ENCODE results near the gene OR4D1.
"Not testable (repeated sequence)": the region's sequence is repeated elsewhere in the genome, so short reads cannot be mapped to it uniquely, and the experiment has no call there.

OR4D1 gene

GRCh38 chr17:58147930-58148434 is at the start of gene OR4D1:
OR4D1 (plus strand) TSS chr17:58148384; CDS start chr17:58155154, 6,770 bp downstream.
- DNase-seq: no peak

DNA sequence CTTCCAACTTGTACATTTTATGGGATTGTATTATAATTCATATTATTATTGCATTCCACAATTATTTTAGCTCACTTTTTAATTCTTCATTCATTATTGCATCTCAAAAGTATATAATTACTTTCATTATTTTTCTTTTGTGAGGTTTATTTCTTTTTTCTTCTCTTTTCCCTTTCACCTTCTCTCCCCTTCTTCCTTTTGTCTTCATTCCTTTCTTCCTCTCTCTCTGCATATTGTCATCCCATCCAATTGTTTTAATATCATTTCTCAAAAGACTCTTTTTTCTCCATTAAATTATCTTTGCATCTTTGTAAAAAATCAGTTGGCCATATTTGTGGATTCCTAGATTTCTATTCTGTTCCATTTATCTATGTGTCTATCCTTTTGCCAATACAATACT is 47.7 kb upstream of the OR4D1 start:
- no peak for DNase-seq

DNA sequence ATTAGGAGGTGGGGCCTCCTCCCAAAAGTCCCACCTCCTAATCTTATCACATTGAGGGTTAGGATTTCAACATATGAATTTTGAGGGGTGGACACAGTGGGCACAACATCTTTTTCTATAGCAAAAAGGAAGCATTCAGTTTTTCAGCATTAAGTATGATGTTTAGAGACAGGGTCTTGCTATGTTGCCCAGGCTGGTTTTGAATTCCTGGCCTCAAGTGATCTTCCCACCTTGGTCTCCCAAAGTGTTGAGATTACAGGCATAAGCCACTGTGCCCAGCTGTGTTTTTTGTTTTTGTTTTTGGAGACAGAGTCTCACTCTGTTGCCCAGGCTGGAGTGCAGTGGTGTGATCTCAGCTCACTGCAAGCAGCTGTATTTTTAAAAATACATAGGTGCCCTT is 46.3 kb upstream of the OR4D1 start:
- not testable (repeated sequence) for DNase-seq

DNA sequence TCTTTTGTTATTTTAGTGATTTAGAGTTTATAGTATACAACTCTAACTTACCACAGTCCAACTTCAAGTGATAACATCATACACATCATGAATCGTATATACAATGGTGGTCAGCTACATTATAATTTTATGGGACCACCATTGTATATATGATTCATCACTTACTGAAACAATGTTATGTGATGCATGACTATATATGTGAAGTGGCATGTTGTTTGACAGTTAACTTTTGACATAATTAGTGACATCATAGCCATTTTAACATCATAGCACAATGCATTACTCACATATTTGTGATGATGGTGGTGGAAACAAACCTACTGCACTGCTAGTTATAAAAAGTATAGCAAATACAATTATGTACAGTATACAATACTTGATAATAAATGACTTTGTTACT is 43.1 kb upstream of the OR4D1 start:
- no peak for DNase-seq

GRCh38 chr17:58107306-58107705 is 40.9 kb upstream of the OR4D1 start:
- DNase-seq: no peak

DNA sequence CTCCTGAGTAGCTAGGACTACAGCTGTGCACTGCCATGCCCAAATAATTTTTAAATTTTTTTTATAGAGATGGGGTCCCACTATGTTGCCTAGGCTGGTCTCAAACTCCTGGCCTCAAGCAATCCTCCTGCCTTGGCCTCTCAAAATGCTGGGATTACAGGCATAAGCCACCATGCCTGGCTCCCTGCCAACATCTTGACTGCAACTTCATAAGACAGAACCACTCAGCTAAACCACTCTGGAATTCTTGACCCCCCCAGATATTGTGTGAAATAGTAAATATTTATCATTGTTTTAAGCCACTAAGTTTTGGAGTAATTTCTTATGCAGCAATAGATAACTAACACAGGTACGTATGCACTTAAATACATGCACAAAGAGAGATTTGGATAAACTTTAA is 39.0 kb upstream of the OR4D1 start:
- no peak for DNase-seq

GRCh38 chr17:58110012-58110411 is 38.2 kb upstream of the OR4D1 start:
- DNase-seq: no peak

DNA sequence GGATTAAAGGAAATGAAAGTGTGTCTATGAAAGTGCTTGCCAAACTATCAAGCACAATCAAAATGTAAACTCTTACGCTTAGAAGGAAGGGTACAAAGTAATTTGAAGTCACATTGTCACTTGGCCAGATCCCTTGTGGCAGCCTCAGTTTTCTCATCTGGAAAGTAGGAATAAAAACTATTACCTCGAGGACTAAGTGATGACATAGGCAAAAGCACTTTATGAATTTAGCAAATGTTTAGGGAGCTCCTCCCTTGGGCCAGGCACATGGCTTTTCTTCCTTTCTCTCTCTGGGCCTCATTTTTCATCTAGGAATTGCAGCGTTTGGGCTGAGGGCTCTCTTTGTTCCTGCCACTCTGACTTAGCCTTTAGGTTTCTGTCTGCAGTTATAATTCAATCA is 36.5 kb upstream of the OR4D1 start:
- DNase-seq: no peak

GRCh38 chr17:58112970-58113631 is 35.1 kb upstream of the OR4D1 start:
- DNase-seq: peak; percentile 87

GRCh38 chr17:58113947-58114346 is 34.2 kb upstream of the OR4D1 start:
- no peak for DNase-seq

GRCh38 chr17:58117382-58117781 is 30.8 kb upstream of the OR4D1 start:
- no peak for DNase-seq

- no peak for DNase-seq
Measured at GRCh38 chr17:58119491-58119890, 28.7 kb upstream of the OR4D1 start.

DNA sequence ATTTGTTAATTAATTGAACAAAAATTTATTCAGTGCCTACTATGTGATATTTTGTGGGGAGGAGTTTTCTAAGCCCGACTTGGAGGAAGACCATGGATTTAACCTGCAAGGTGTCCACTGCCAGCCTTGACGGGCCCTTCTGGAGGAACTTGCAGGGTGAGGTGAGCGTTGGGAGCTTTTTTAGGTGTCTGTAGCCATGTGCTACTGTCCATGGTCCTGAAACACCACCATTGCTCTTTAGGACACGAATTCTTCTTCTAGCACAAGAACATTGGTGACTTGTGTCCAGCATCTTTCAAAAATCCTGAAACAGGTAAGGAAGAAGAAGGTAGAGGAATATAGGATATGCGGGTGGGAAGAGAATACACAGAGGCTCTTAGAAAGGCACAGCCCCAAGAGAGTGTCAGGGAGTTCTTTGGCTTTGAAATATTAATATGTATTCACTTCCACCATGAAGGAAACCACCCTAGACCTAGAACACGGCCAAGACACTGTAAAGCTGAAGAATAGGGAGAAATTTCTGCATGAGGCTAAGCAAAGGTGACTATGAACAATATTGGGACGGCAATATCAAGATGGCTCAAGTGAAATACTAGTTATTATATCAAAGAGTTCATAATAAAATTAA is 27.9 kb upstream of the OR4D1 start:
- peak; percentile 25 for DNase-seq

GRCh38 chr17:58121925-58122324 is 26.3 kb upstream of the OR4D1 start:
- DNase-seq: no peak

DNA sequence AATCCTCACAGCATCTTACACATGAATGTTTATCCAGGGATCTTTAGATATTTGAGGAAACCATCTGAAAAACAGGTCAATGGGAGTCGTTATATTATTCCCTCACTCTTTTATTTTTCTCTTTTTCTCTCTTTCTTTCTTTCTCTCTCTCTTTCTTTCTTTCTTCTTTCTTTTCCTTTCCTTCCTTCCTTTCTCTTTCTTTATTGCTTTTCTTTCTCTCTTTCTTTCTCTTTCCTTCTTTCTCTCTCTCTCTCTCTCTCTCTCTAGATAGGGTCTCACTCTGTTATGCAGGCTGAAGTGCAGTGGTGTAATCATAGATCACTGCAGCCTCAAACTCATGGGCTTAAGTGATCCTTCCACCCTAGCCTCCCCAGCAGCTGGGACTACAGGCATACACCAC is 20.3 kb upstream of the OR4D1 start:
- DNase-seq: no peak

DNA sequence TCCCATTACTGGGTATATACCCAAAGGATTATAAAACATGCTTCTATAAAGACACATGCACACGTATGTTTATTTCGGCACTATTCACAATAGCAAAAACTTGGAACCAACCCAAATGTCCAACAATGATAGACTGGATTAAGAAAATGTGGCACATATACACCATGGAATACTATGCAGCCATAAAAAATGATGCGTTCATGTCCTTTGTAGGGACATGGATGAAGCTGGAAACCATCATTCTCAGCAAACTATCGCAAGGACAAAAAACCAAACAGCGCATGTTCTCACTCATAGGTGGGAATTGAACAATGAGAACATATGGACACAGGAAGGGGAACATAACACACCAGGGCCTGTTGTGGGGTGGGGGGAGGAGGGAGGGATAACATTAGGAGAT is 15.5 kb upstream of the OR4D1 start:
- not testable (repeated sequence) for DNase-seq

DNA sequence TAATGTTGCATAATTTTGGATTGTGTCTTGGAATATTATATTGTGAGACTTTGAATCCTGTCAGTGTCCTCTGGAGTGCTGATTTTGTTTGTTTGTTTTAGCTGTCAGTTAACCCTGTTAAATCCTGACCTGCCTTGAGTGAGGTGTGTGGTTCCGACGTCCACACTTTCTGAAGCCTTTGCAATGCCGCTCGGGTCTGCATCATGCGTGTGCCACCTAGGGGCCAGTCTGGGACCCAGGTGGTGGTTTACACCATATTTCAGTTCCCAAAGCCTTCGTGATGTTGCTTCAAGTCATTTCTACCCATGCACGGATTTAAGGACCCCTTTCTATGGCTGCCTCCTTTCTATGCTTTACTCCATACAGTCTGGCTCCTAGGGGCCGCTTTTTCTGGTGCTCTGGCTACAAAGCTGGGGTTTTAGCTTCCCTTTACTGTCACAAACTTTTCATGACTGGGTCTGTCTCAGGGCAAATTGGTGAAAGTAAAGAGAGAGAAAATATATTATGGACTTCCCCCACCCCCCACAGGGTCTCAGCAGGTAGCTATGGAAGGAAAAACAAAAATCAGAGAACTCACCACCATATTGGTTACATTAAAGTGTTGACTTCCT is 11.4 kb upstream of the OR4D1 start:
- DNase-seq: no peak

DNA sequence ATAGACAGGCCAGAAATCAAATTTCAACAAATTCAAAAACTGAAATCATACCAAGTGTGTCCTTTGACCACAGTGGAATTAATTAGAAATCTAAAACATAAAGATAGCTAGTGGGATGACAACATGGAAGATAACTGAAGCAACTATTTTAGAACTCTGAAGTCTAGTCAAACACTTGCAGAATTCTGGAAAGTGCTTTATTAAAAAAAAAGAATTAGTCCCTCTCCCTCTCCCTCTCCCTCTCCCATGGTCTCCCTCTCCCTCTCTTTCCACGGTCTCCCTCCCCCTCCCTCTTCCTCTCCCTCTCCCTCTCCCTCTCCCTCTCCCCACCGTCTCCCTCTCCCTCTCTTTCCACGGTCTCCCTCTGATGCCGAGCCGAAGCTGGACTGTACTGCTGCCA is 6.7 kb upstream of the OR4D1 start:
- DNase-seq: no peak

GRCh38 chr17:58143335-58143734 is 4.8 kb upstream of the OR4D1 start:
- not testable (repeated sequence) for DNase-seq

DNA sequence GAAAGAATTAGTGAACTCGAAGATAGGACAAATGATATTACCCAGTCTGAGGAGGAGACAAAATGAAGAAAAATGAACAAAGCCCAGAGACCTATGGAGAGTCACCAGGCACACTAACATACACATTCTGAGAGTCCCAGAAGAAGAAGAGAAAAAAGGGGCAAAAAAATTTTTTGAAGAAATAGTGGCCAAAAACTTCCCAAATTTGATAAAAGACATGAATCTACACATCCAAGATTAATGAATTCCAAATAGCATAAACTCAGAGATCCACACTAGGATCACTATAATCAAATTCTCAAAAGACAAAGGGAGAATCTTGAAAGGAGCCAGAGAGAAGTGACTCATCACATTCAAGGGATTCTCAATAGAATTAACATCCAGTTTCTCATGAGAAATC is 3.4 kb upstream of the OR4D1 start:
- DNase-seq: no peak

- no peak for DNase-seq
Measured at GRCh38 chr17:58148609-58149008, 425 bp downstream of the OR4D1 start.

DNA sequence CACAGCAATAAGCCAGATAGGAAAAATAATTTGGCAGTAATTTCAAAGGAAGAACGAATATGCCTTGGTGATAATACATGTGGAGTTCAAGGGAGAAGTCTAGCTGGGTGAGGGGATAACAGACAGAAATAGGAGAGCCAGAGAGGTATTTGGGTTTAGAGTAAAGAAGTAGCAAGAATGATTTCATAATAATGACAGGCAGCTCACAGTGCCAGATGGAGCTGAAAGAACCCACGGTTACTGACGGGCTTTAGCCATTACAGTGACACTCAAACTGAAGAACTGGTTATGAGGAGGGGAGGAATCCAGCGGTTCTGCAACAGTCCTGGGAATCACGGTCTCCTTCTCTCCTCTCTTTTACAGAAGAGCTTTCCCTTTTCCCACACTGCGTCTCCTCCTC is 2.2 kb downstream of the OR4D1 start:
- no peak for DNase-seq

GRCh38 chr17:58153046-58153445 is 4.9 kb downstream of the OR4D1 start:
- no peak for DNase-seq

- no peak for DNase-seq
Measured at GRCh38 chr17:58153671-58154070, 5.5 kb downstream of the OR4D1 start.

Data from stimulated activated CD4-positive, alpha-beta T cell treated with anti-CD3 and anti-CD28 coated beads, Interleukin-12 subunit alpha, Interleukin-12 subunit beta, amount 100 ng/mL, for 4 hours (primary cell).